ENCODE data around the gene SDK1. TPM values are rescaled to one million over a fixed set of nuclear protein-coding genes. Genes with fewer than 3 reads are reported as not detected.

SDK1 gene
- total and polyA plus RNA-seq, 8 donors: 1.6 to 11.2 (median 6.6) TPM

DNA sequence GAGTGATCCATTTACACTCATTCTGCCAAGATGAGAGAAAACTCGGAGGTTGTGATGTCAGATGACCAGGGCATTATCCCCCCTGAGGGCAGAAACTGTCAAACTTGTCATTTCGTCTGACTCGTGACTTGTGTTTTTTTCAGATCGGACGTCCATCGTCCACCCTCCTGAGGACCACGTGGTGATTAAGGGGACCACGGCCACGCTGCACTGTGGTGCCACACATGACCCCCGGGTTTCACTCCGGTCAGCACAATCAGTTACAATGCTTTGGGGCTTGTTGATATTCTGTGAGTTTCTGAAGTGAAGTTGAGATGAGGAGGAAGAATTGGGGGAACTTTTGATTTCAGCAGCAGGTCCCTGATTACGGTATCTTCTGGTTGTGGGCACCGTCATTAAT lies 670.3 kb downstream of the SDK1 start:
- Histone ChIP-seq H3K4me3 (no peak overlapping the region), H3K27me3 (no peaks in the 10 kb centered on the region), H3K27ac (no peak overlapping the region), H3K4me1 (no peaks in the 10 kb centered on the region), H3K9me3 (no peaks in the 10 kb centered on the region), H3K36me3 (peaks cover 0 to 14% (median 8%) of the 10 kb centered on the region in 4 donors)
- TF ChIP-seq POLR2AphosphoS5 (IDR thresholded peaks at IDR 0.05) (no peak), POLR2A (IDR thresholded peaks at IDR 0.05) (no peak), EP300 (IDR thresholded peaks at IDR 0.05) (no peak)
- TF ChIP-seq, protein P1, sequence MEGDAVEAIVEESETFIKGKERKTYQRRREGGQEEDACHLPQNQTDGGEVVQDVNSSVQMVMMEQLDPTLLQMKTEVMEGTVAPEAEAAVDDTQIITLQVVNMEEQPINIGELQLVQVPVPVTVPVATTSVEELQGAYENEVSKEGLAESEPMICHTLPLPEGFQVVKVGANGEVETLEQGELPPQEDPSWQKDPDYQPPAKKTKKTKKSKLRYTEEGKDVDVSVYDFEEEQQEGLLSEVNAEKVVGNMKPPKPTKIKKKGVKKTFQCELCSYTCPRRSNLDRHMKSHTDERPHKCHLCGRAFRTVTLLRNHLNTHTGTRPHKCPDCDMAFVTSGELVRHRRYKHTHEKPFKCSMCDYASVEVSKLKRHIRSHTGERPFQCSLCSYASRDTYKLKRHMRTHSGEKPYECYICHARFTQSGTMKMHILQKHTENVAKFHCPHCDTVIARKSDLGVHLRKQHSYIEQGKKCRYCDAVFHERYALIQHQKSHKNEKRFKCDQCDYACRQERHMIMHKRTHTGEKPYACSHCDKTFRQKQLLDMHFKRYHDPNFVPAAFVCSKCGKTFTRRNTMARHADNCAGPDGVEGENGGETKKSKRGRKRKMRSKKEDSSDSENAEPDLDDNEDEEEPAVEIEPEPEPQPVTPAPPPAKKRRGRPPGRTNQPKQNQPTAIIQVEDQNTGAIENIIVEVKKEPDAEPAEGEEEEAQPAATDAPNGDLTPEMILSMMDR (IDR thresholded peaks at IDR 0.05): no peak
- DNase-seq: no peak
- 85 to 93% (median 91%) methylated on average over 13 of the region's 13 CpGs for WGBS, 5 donors
- intact Hi-C loops (cut with DNase I; ENCODE audit: low total_unique reads): no loop called here

DNA sequence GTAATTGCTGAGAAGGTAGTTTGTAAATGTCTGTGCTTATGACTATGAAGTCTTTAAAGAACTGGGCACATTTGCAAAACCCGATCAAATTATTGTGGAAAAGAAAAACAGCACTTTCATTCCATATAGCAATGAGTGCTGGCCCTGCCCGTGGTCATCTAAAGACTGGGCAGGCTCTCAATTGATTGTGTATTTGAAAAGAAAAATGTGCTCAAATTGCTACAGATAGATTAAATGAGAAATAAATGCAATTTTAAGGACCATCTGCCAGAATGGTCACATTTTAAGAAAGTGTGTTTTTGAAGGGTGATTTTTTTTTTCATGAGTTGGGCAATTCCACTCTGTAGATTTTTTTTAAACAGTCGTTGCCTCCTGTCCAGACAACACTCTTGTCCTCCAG lies 672.2 kb downstream of the SDK1 start:
- TF ChIP-seq POLR2A (IDR thresholded peaks at IDR 0.05): no peak
- TF ChIP-seq POLR2AphosphoS5 (IDR thresholded peaks at IDR 0.05): no peak
- TF ChIP-seq, protein P1 (IDR thresholded peaks at IDR 0.05): no peak
- no peak for TF ChIP-seq EP300 (IDR thresholded peaks at IDR 0.05)
- 83 to 87% (median 85%) methylated on average over 3 of the region's 3 CpGs for WGBS, 5 donors
- Histone ChIP-seq H3K4me3 (no peak overlapping the region), H3K27ac (no peak overlapping the region), H3K36me3 (peaks cover 0 to 6% (median 2%) of the 10 kb centered on the region in 4 donors), H3K9me3 (no peaks in the 10 kb centered on the region), H3K4me1 (no peaks in the 10 kb centered on the region), H3K27me3 (no peaks in the 10 kb centered on the region)
- intact Hi-C loops (cut with DNase I; ENCODE audit: low total_unique reads): no loop called here
- DNase-seq: no peak

DNA sequence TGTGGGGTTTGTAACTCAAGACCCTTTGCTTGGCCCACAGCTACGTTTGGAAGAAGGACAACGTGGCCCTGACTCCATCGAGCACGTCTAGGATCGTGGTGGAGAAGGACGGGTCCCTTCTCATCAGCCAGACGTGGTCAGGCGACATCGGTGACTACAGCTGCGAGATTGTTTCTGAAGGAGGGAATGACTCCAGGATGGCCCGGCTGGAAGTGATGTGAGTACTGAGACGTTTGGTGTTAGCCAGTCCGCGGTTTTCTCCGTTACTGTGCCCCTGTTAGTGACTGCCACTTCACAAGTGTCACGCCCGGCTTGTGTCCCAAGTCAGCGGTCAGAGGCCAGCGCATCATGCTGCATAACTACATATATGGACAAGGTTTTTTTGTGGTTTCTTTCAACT lies 673.3 kb downstream of the SDK1 start:
- H3K27me3 ChIP-seq: no peaks in the 10 kb centered on the region
- no peak for DNase-seq
- TF ChIP-seq POLR2A (IDR thresholded peaks at IDR 0.05) (no peak), EP300 (IDR thresholded peaks at IDR 0.05) (no peak), POLR2AphosphoS5 (IDR thresholded peaks at IDR 0.05) (no peak)
- TF ChIP-seq, protein P1 (IDR thresholded peaks at IDR 0.05): no peak
- 90 to 94% (median 92%) methylated on average over 19 of the region's 19 CpGs for WGBS, 5 donors
- no peaks in the 10 kb centered on the region for H3K9me3 ChIP-seq
- H3K36me3 ChIP-seq: peaks cover 0 to under 1% (median 0%) of the 10 kb centered on the region in 4 donors
- no peaks in the 10 kb centered on the region for H3K4me1 ChIP-seq
- no peak overlapping the region for H3K4me3 ChIP-seq
- intact Hi-C loops (cut with DNase I; ENCODE audit: low total_unique reads): no loop called here
- H3K27ac ChIP-seq: no peak overlapping the region

DNA sequence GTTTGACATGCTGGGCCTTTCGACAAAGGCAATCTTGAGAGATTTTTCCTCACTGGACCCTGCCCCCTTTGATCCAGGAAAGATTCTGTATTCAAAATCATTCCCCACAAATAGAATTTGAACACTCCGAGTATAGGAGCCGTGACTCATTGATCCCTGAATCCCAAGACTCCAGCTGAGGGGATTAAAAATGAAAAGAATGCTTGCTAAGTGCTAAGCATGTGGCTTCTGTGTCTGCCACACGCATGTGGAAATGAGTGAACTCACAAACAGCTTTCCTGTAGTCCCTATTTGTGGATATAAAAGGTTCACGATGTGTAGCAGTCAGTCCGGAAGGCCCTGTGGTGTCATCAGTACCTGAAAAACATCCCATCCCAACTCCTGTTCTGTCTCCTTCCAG lies 674.3 kb downstream of the SDK1 start:
- intact Hi-C loops (cut with DNase I; ENCODE audit: low total_unique reads): no loop called here
- Histone ChIP-seq H3K4me3 (no peak overlapping the region), H3K27ac (no peak overlapping the region), H3K4me1 (no peaks in the 10 kb centered on the region), H3K36me3 (no peaks in the 10 kb centered on the region), H3K9me3 (no peaks in the 10 kb centered on the region), H3K27me3 (no peaks in the 10 kb centered on the region)
- DNase-seq: no peak
- TF ChIP-seq EP300 (IDR thresholded peaks at IDR 0.05): no peak
- TF ChIP-seq, protein P1 (IDR thresholded peaks at IDR 0.05): no peak
- TF ChIP-seq POLR2A (IDR thresholded peaks at IDR 0.05): no peak
- TF ChIP-seq POLR2AphosphoS5 (IDR thresholded peaks at IDR 0.05): no peak
- 93 to 97% (median 95%) methylated on average over 6 of the region's 6 CpGs for WGBS, 5 donors
